HG02981 (cell line): Measurements from ENCODE around the gene PLEKHA1.
A peak's percentile ranks its signal among the peaks of the same experiment; 100 is the strongest.

Experiments used
- ATAC-seq: cut with Tn5 transposase; IDR thresholded peaks from one replicate; pipeline ENCODE4 v1.9.1; 2021; ENCODE audit warnings: mild to moderate bottlenecking, moderate library complexity; ENCODE audit not compliant: unreplicated experiment

PLEKHA1 gene

DNA sequence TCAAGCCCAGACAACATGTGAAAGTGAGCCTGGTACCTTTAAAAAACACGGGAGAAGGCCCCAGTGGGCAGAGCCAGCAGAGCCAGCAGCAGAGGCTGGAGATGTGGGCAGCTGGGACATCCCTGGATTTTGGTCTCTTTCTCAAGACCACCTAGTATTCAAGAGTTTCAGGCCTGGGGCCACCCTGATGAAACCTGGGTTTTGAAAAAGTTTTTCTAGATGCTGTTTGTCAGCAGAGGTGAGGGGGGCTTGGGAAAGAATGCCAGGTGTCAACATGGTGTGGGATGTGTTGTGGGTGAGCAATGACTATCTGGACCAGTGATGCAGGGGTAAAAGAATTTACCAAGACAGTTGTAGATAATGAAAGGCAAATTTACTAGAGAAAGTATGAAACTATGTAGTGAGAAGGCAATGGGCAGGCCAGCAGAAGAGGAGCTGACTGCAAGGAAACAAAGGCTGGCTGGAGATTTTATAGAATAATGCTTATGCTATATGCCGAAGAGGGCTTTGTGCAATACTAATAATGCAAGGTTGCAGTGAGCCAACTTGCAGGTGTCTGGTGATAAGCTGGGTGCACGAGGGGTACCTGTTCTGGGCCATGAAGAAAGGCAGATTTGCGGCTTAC lies 28.1 kb upstream of the PLEKHA1 start:
- no peak for ATAC-seq

GRCh38 chr10:122347170-122347841 lies 27.2 kb upstream of the PLEKHA1 start:
- no peak for ATAC-seq

- ATAC-seq: no peak
These were observed 26.0 kb upstream of the PLEKHA1 start for GRCh38 chr10:122348512-122348911.

DNA sequence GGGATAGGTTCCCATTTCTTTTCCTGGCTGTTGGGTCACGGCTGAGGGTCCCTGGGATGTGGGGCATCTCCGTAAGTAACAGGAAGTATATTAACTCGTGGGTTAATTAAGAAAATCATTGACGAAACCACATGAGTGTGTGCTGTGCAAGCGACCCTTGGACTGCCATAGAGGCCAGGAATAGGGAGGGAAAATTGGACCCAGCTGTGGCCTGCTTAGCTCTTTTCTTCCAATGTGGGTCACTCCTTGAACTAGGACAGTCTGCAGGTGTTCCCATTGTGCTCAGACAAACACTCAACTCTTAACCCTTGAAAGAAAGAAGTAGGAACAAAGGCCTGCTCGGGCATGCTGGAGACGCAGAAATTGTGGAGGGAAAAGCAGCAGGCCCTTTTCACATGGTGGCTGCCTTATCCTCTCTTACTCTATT lies 25.6 kb upstream of the PLEKHA1 start:
- no peak for ATAC-seq

DNA sequence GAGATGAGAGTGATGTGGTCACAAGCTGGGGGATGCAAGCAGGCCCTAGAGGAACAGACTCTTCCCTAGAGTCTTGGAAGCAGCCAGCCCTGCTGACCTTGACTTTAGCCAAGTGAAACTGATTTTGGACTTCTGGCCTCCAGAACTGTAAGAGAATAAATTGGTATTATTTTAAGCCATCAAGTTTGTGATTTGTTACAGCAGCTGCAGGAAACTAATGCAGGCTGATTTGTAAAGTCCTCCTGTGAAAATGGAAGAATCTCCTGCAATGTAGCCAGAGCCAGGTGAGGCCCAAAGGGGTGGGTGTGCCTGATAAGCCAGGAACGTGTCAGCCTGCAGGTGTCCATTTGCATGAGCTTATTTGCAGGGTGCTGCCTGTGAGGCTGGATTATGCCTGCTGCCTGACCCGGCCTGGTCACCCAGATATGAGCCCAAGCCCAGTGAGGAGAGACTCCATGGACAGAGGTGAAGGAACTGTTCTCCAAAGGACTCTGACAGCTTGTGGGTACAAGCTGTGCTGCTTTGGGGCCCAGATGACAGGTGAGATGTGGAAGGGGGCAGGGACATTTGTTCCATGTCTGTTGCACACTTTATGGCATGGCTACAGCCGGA lies 24.6 kb upstream of the PLEKHA1 start:
- ATAC-seq: no peak

DNA sequence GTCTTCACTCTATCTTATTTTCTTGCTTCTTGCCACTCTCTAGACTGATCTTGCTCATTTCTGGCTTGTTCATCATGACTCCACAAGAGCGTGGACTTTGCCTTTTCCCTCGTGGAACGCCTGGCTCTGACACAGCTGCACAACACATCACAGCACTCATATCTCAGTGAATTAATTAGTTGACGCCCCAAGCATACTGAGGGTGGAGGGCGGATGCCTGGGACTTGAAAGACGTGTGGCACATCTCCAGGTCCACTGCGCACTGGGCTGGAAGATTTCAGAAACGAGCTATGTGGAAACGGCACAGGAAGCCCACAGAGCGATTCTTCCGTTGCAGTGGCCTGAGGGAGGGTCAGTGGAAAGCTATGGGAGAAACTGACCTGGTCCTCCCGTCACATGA lies 23.6 kb upstream of the PLEKHA1 start:
- ATAC-seq: no peak

- no peak for ATAC-seq
These were observed 21.5 kb upstream of the PLEKHA1 start for GRCh38 chr10:122352817-122353525.

DNA sequence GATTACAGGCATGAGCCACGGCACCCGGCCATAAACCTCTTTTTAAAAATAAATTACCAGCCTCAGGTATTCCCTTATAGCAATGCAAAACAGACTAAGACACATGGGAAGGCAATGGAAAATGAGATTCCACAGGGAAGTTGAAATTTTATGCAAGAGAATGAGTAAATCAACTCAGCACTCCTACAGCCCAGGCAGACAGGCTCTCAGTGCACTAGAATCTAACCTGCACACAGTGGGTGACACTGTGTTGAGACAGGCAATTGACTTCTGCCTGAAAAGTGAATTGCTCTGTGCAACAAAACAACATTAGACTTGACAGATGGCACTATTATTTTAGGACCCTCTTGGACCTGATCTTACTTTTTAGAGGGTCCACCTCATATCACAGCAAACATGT lies 20.1 kb upstream of the PLEKHA1 start:
- no peak for ATAC-seq

GRCh38 chr10:122357685-122358084 lies 16.8 kb upstream of the PLEKHA1 start:
- ATAC-seq: no peak

GRCh38 chr10:122359621-122360020 lies 14.9 kb upstream of the PLEKHA1 start:
- ATAC-seq: no peak

GRCh38 chr10:122361046-122361445 lies 13.5 kb upstream of the PLEKHA1 start:
- no peak for ATAC-seq

GRCh38 chr10:122362031-122362592 lies 12.4 kb upstream of the PLEKHA1 start:
- no peak for ATAC-seq

DNA sequence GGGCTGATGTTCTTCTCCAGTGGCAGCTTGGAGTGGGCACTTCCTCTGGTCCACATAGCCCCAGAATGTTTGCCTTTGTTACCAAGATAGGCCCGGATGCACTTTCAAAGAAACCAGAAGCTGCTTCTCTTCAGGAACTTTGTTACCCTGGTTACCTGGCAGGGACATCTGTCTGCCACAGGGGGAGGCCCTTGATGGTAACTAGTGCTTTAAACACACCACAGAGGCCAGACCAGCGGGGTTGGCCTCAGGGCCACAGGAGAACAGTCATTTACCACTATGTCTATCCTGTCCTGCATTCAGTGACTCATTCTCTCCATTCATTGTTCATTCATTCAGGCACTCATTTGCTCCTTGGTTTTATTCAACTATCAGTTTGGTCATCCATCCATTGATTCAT lies 11.9 kb upstream of the PLEKHA1 start:
- ATAC-seq: no peak

DNA sequence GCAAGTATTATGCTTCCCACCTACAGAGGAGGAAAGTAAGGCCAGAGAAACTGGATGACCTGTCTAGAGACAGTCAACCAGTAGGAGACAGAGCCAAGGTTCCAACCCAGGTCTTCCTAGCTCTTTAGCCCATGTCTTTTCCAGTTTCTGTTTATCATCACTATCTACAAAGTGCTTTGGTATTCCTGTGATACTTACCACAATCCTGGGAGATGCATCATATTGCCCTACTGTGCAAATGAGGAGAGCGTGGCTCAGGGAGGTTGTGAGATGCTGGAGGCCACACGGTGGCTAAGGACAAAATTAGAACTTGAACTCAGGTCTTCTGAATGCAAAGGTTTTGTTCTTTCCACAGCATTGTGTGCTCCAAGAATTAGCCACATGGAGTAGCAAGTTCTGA lies 11.2 kb upstream of the PLEKHA1 start:
- ATAC-seq: no peak

GRCh38 chr10:122363722-122364463 lies 10.6 kb upstream of the PLEKHA1 start:
- no peak for ATAC-seq

GRCh38 chr10:122368502-122369254 lies 5.8 kb upstream of the PLEKHA1 start:
- ATAC-seq: no peak

DNA sequence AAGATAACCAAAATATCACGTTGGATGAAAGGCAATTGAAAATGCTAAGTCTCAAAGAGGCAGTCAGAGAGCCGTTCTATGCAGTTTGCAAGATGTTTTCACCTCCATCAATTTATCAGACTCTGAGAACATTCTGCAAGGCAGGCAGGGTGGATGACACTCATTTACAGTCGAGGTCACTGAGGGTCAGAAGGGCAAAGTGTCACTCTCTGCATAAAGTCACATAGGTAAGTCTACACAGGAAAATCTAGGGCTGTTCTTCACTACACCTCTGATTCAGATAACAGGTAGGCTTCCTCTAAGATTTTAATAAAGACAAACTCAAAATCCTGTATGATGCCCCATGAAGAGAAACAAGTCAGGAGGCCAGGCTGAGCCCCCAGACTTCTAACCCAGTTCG lies 1.4 kb upstream of the PLEKHA1 start:
- ATAC-seq: no peak

DNA sequence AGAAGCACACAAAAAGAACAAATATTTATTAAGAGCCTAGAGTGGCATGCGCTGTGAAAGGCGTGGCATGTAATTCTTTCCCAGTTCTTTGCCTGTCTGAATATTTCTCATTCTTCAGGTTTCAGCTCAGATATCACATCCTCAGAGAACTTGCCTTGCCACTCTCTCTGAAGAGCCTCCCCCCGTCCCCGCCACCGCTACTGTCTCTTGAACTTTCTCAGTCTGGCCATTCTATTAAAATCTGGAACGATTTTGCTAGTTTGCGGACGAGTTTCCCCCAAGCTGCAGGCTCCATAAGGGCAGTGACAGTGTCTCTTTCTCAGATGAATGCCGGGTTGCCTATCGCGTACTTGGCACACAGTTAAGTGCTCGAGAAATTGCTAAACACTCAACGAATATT lies 787 bp upstream of the PLEKHA1 start:
- no peak for ATAC-seq

GRCh38 chr10:122374859-122375678 lies 561 bp downstream of the PLEKHA1 start:
- ATAC-seq: peak; percentile 45
